GM19023 (cell line): ENCODE data around the gene YOD1.

ENCODE experiments used
- ATAC-seq: cut with Tn5 transposase; IDR thresholded peaks from one replicate; pipeline ENCODE4 v1.9.1; 2021; ENCODE audit warnings: mild to moderate bottlenecking, moderate library complexity; ENCODE audit not compliant: unreplicated experiment

Gene YOD1

DNA sequence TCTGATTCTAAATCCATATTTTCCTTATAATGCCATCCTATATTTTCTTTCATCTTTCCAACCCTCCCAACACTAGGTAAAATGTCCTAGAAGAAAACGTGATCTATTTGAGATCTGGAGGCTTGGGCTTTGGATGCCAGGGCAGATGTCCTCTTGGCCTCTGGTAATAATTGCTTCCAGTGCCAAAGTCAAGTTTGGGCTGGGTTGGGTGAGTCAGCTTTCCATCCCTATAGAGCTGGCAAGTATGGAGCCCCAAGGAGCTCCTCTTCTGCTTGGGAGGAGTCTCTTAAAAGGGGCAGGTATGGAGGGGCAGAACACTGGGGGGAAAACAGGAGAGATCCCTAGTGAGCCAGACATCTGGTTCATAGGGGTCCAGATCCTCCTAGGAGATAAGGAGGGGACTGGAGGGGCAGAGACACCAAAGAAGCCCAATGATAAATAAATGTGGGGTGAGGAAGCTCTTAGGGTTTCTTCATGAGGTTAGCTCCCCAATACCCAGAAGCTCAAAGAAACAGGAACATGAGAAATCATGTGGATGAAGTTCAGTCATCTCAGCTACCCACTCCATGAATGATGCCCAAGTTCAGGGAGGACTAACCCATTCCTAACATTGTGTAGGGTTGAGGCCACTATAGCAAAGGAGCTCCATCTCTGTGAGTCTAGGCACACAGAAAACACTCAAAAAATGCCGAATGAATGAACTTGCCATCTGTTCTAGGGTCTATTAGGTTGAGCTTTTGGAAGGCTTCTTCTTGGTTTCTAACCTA lies 21.9 kb downstream of the YOD1 start:
- ATAC-seq, result no peak

DNA sequence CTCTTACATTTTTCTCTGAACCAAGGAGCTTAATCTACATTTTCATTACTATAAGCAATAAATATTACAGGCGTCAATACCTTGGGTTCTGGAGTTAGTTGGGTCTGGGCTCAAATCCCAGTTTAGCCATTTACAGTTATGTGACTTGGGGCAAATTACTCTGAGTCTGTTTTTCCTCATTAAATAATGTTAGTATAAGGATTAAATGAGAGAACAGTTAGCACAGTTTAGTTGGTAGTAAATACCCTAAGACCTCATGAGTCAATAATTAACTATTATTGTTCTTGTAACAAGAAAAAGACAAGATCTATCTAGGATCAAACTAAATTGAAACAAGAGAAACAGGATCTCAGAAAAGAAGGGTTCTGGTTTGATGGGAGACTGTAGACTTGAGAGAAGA lies 23.1 kb downstream of the YOD1 start:
- no peak for ATAC-seq

DNA sequence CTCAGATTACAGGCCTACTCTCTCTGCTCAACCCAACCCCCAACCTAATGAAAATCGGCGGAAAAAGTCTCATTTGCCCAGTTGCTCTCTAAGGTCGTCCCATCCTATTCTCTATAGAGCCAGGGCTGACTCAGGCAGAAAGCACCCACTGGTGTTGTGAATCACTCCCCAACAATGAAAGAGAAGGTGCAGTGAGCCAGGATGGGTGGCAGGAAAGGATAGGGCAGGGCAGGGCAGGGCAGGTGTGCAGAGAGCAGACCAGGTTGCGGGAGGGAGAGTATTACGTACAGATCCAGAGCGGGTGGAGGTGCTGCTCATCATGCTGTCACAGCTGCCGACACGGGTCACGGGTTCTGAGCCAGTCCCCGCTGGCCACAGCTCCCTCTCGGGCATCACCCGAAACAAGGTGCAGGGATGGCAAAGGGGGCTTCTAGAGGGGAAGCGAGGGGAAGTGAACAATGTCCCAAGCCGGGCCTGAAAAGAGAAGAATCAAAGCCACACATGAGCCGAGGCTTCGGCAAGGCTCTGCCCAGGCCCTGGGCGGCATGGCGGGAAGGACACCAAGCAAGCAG lies 23.7 kb downstream of the YOD1 start:
- no peak for ATAC-seq

DNA sequence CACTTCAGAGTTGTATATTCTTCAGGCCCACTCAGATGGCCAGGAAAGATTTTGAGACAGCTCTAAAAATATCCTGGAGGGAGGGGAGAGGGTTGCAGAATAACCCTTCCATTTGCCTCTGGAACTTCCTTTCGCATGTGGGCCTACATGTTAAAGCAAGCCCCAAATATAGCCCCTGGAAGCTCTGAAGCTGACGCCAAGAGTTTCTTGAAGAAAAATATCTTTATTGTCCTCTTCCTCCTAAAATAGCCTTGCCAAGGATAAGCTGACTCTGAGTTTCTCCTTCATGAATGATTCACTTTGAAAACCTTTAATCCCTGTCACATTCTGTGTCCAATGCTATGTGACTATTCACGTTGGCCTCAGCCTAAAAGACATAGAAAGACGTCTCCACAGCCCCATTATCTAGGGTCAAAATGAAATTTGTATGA lies 24.9 kb downstream of the YOD1 start:
- ATAC-seq, result no peak

DNA sequence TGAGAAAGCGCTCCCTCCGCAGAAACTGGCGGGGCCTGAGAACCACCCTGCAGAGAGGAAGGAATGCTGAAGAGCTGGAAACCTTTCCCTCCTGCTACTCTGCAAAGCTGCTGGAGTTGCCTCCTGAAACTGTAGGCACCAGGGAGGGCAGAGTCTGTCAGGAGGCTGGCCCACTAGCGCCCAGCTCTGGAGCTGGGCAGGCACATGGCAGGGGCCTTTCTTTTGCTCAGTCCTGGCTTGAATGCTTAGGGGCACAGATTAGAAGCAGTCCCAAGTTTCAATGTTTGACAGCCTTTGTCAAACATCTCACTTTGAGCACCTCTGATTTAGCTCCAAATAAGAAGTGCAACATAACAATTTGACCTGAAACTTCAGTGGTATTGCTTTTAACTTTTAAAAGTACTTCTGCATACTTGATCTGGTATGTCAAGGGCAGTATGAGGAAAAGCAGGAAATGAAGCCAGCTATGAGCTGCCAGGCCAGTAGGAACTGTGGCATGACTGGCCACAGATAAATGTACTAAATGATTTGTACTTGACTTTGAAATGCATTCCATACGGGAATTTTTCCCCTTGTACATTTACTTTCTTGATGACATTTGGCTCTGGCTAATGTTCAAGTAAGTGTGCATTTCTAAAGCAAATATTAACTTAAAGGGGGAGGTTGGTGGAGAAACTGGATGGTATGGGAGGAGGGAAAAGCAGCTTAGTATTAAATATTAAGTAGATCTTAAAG lies 25.7 kb downstream of the YOD1 start:
- no peak for ATAC-seq

DNA sequence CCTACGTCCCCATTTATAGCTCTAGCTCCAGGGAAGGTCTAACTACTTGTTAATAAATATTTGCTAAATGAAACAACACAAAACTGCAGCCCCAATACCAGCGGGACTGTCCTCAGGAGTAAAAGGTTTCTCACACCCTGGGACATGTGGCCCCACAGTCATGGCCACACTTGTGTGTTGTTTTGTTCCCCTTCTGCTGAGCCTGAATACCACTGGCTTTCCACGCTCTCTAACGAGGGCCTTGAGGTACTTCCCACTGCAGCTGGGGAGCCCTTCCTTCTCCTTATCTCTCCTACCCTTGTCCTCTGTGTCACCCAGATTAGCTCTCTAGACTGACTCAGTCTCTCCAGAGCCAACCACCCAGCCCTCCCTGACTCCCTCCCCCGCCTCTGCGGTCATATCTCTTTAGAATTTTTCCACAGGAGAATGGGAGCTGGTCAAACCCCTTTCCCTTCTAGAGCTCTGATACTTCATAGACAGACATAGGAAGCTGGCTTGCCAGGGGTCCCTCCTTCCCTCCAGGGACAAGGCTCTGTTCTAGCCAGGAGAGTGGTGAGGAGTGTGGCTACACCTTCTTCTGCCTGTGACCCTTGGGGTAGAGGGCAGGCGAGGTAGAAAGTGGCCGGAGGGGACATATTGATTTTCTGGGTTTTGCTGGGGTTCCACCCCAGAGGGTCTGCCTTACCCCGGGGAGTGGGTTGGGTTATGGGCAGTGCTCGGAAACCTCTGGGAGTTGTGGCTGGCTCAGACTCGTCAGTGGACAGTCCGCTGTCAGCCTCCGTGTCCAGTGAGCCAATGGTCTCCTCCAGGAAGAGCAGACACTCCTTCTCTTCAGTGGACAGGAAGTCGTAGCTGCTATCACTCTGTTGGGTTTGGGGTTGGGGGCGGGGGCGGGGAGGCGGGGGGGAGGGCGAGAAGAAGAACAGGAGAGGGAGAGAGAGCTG lies 26.5 kb downstream of the YOD1 start:
- no peak for ATAC-seq

DNA sequence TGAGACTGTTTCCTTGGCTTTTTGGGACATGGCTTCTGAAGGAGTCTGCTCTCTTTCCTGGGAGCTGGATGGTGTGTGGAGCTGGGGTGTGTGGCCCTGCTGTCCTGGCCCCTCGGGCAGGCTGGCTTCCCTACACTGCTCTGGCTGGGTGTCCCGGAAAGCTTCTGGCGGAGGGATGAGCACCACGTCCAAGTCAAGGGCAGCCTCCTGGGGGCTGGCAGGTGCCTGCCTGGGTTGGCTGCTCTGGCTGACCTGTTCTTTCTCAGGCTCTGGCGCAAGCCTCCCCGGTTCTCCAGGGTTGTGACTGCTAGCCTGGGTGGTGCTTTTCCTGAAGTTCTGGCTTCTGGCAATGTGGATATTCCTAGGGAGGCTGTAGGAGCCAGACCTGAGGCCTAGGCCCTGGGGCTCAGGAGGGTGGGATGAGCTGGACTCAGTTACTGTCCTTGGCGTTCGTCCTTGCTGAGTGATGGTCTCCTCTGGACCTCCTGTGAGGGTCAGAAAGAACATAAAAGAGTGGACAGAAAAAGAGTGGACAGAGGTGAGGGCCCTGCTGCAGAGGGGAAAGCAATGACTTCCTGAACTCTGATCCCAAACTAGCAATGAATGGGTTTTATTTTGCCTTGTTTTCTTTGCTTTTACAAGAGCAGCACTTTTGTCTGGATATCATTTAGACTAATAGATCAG lies 27.9 kb downstream of the YOD1 start:
- ATAC-seq, result no peak

DNA sequence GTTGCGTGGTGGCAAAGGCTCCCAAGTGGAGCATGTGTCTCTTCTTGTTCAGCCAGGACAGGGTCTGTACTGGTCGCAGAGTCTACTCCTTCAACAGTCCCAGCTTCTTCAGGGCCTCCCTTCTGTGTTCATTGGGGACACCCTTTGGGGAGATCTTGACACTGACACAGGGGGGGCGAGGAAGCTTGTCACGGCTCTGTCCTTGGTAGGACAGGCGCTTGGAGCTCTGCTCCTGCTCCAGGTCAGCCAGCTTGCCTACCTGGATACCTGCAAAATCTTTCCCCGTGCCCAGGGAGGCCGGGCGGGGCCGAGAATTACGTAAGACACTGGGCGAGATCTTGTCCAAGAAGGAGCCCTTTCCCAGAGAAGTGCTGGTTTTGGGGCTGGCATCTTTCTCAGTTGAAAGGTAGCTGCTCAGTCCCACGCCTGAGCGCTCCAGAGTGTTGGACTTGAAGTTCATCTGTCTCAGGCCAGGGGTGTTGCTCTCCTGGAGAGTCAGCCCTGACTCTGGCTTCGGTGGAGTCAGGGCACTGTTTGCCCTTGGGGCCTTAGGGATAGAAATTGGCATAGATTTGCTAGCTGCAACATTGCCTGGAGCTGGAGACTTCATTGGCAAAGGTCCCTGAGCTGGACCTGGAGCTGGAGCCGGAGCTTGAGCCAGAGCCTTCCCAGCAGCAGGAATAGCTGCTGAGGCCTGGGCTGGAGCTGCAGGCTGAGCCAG lies 29.0 kb downstream of the YOD1 start:
- ATAC-seq, result no peak

DNA sequence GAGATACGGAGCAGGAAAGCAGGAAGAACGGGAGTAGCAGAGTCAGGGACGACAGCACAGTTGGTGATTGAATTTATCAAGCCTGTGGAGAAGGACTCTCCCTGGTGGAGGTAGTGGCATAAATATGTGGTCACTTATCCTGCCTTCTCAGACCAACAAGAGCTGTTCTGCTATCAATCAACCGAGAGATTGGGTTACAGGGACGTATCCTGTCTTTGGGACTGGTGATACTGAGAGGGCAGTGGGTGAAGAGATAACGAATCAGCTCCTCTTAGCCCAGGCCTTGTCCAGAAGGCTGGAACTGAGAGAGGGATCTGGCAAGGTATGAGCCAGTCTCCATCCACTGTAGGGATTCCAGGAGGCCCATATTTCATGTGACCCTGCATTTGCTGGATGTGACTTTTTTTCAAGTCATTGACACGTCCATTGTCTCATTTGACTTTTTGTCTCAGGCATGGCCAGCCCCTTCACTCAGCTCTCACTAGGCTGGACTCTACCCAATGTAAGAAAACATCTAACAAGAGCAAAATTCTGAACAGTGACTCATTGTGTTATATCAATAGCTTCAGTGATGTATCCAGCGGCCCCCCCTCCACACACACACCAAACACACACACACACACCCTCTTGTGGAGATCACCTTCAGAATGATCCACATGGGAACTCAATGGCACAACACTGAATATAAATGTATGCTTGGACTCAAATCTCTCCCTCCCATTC lies 29.7 kb downstream of the YOD1 start:
- ATAC-seq, result no peak

DNA sequence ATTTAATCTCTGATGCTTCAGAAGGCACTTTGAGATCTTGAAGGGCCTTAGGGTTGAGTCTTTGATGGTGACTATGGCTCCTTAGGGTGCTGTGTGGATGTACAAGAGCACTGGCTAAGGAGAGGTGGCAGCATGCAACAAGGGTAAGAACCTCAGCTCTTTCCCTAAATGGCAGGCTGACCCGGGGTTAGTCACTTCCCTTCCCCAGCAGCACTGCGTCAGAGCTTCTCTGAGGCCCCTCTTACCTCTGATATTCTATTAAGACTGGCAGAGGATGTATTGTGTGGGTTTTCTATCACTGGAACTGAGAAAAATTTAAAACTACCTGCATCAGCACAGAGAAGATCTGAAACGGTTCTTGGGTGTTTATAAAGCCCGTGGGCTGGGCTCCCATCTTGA lies 30.3 kb downstream of the YOD1 start:
- no peak for ATAC-seq

DNA sequence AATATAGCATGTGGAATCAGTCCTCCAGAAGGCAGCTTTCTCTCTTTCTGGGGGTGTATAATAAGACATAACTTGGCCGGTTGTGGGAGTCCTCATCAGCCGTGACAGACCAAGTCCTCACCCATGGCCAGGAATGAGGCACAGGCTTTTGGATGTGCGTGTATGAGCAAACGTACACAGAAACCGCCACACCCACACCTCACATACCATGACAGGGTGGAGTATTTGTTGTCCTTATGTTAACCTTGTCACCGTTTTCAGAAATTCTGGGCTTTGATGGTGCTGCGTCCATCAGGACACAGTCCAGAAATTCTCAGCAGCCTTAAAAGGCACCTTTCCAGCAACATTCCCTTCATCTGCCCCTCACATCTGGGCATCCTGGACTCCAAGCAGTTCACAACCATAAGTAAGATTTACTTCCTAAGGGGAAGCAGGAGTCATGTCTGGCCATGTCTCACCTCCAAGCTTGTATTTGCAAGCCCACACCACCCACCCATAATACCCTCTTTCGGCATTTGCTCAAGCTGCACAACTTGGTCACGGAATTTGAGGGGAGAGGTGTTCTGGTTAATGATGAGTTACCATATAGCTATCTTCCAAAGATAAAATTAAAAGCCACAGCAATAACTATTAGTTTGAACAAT lies 30.8 kb downstream of the YOD1 start:
- no peak for ATAC-seq

DNA sequence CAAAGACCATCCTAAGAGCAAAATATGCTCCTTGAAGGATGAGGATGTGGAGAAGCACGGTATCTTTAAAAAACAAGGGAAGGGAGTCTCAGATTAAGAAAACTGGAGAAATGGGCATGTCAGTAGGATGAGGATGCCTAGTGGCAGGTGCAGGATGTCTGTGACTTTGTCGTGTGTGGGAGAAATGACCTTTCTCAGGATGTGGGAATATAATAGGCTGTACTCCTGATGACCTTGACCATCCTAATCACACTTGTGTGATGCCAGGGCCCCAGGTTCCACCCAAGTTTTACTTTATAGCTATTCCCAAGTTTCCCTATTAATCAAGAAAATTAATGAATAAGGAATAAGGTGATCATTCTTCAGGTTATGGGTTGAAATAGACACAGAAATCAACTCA lies 31.3 kb downstream of the YOD1 start:
- ATAC-seq, result no peak

DNA sequence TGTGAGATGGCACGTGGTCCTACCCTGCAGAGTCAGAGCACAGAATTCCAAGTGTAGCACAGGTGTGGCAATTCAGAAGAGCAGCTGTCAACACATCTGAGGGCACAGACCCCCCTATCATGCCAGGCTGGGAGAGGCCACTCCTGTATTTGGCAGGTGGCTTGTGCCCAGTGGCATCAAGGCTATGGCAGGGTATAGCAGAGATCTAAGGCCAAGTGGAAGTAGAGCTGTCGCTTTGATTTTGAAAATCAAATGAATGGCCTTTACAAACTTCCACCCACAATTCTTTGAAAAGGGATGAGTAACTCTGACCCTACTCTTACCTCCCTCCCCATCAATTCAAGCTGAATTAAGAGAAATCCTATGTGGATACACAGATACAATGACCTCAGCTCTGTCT lies 31.8 kb downstream of the YOD1 start:
- no peak for ATAC-seq

DNA sequence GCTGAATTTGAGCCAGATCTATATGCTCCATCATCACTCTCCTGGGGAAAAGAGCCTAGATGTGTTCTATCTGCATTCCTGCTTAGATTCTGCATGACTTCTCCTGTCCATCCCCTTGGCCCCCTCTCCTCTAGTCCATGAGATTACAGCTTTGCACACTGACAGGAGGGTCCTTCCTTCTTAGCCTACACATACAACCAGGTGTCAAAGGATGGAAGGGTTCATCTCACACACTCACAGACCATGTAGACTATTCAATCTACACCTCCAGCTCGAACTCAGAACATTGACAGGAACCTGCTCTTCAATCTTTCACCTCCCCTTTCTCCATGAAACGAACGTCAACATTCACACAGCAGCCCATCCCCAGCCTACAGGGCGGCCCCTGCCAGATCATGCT lies 32.3 kb downstream of the YOD1 start:
- no peak for ATAC-seq

DNA sequence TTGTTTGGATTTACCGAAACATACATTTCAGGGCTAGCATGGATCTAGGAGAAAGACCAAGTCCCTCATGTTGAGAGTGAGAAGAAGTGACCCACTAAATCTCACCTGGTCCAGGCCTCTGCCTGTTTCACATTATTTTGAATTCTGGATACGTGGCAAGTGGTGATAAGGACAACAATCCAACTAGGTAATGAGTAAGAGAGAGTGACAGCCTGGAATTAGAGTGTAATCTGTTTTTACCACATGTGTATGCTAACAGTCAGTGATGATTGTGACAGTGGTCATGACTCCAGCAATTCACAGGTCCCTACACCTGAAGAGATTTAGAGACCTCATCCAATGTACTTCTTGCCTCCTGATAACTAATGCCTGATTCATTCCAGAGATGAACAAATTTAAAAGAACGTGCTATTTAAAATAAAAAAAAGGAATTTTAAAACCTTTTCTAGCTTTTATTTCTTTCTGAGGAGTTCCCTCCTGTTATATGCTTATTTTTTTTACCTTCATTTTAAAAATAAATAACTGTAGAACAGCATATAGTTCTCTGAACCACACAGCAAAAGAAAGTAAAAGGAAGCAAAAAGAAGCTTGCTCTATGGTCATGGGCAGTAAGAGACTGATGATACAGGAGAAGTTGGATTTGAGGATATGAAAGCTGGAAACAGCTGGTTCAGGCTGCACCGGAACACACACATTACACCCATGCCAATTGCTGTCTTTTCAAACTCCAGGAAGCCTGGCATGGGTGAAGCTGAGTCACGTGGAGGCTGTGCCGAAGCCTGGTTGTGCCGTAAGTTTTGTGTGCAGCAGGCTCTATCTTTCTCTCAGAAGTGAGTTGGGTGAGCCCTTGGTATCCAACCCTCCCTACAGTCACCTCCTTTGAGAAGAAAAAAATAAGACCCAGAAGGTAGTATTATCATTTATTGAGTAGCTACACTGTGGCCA lies 33.1 kb downstream of the YOD1 start:
- no peak for ATAC-seq

DNA sequence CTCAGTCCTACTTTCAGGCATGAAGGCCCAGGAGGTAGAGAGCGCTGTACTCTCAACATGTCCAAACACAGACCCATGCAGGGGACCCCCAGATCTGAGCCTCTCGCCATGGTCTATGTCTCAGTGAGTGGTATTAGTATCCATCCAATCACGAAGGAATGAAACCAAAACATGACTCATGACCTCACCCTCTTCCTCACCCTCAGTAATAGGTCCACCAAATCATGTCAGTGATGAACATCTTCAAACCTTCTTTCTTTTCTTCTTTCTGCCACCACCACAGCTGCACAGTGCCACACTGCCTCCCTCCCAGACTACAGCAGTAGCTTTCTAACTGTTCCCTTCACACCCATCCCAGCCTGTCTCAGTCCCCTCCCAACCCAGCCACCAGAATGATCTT lies 35.2 kb downstream of the YOD1 start:
- no peak for ATAC-seq

DNA sequence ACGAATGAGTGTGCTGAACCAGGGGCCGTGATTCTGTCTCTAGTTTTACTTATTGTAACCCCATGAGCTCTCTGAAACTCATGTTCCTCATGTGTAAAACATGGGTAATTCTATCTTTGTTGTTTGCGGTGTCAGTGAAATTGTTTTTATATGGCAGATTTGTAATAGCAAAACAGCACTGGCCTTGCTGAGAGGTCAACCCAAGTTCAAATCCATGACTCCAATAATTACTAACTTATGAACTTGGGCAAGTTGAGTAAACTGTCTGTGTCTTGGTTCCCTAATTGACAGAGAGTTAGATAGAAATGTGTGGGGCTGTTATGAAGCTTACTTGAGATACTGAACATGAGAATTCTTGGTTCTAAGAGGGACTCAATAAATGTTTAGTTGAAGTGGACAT lies 36.3 kb downstream of the YOD1 start:
- ATAC-seq, result no peak
